ENCODE measurements around the gene HMGXB3.

HMGXB3 gene

GRCh38 chr5:150070821-150071220 lies 70.3 kb downstream of the HMGXB3 start:
- no peak for TF ChIP-seq JUND (IDR thresholded peaks at IDR 0.05; ENCODE audit: low read depth)
- in situ Hi-C loops (cut with HindIII; ENCODE audit: low pct_unique_long_range_greater_than_20kb, low sequenced_read_pairs): no loop called here

GRCh38 chr5:150073086-150073625 lies 72.6 kb downstream of the HMGXB3 start:
- TF ChIP-seq JUND (IDR thresholded peaks at IDR 0.05; ENCODE audit: low read depth): no peak
- no peak for DNase-seq (ENCODE audit: low read depth in 1 of 2, low spot score in 1 of 2)
- in situ Hi-C loops (cut with HindIII; ENCODE audit: low pct_unique_long_range_greater_than_20kb, low sequenced_read_pairs): no loop called here

More at GRCh38 chr5:150070821-150071220, 70.3 kb downstream of the HMGXB3 start:
- DNase-seq (ENCODE audit: low read depth in 1 of 2, low spot score in 1 of 2): no peak

GRCh38 chr5:150073677-150074076 lies 73.1 kb downstream of the HMGXB3 start:
- in situ Hi-C loops (cut with HindIII; ENCODE audit: low pct_unique_long_range_greater_than_20kb, low sequenced_read_pairs): no loop called here
- no peak for TF ChIP-seq JUND (IDR thresholded peaks at IDR 0.05; ENCODE audit: low read depth)
- DNase-seq (ENCODE audit: low read depth in 1 of 2, low spot score in 1 of 2): no peak

GRCh38 chr5:150075233-150075632 lies 74.7 kb downstream of the HMGXB3 start:
- in situ Hi-C loops (cut with HindIII; ENCODE audit: low pct_unique_long_range_greater_than_20kb, low sequenced_read_pairs): no loop called here
- no peak for TF ChIP-seq JUND (IDR thresholded peaks at IDR 0.05; ENCODE audit: low read depth)
- no peak for DNase-seq (ENCODE audit: low read depth in 1 of 2, low spot score in 1 of 2)

- in situ Hi-C loops (cut with HindIII; ENCODE audit: low pct_unique_long_range_greater_than_20kb, low sequenced_read_pairs): no loop called here
- no peak for DNase-seq (ENCODE audit: low read depth in 1 of 2, low spot score in 1 of 2)
Observed at GRCh38 chr5:150075806-150076205, 75.3 kb downstream of the HMGXB3 start.

GRCh38 chr5:150077060-150077459 lies 76.5 kb downstream of the HMGXB3 start:
- DNase-seq (ENCODE audit: low read depth in 1 of 2, low spot score in 1 of 2): no peak
- no peak for TF ChIP-seq JUND (IDR thresholded peaks at IDR 0.05; ENCODE audit: low read depth)
- in situ Hi-C loops (cut with HindIII; ENCODE audit: low pct_unique_long_range_greater_than_20kb, low sequenced_read_pairs): no loop called here

More at GRCh38 chr5:150075806-150076205, 75.3 kb downstream of the HMGXB3 start:
- TF ChIP-seq JUND (IDR thresholded peaks at IDR 0.05; ENCODE audit: low read depth): no peak

GRCh38 chr5:150077996-150078801 lies 77.7 kb downstream of the HMGXB3 start:
- no peak for TF ChIP-seq JUND (IDR thresholded peaks at IDR 0.05; ENCODE audit: low read depth)
- in situ Hi-C loops (cut with HindIII; ENCODE audit: low pct_unique_long_range_greater_than_20kb, low sequenced_read_pairs): no loop called here
- DNase-seq (ENCODE audit: low read depth in 1 of 2, low spot score in 1 of 2): no peak

- TF ChIP-seq JUND (IDR thresholded peaks at IDR 0.05; ENCODE audit: low read depth): no peak
- no peak for DNase-seq (ENCODE audit: low read depth in 1 of 2, low spot score in 1 of 2)
- in situ Hi-C loops (cut with HindIII; ENCODE audit: low pct_unique_long_range_greater_than_20kb, low sequenced_read_pairs): no loop called here
Observed at GRCh38 chr5:150078802-150079689, 78.5 kb downstream of the HMGXB3 start.

GRCh38 chr5:150079909-150080461 lies 79.4 kb downstream of the HMGXB3 start:
- in situ Hi-C loops (cut with HindIII; ENCODE audit: low pct_unique_long_range_greater_than_20kb, low sequenced_read_pairs): no loop called here
- TF ChIP-seq JUND (IDR thresholded peaks at IDR 0.05; ENCODE audit: low read depth): no peak
- no peak for DNase-seq (ENCODE audit: low read depth in 1 of 2, low spot score in 1 of 2)

GRCh38 chr5:150080696-150081435 lies 80.3 kb downstream of the HMGXB3 start:
- in situ Hi-C loops (cut with HindIII; ENCODE audit: low pct_unique_long_range_greater_than_20kb, low sequenced_read_pairs): no loop called here
- no peak for TF ChIP-seq JUND (IDR thresholded peaks at IDR 0.05; ENCODE audit: low read depth)
- no peak for DNase-seq (ENCODE audit: low read depth in 1 of 2, low spot score in 1 of 2)

- in situ Hi-C loops (cut with HindIII; ENCODE audit: low pct_unique_long_range_greater_than_20kb, low sequenced_read_pairs): no loop called here
- no peak for TF ChIP-seq JUND (IDR thresholded peaks at IDR 0.05; ENCODE audit: low read depth)
- DNase-seq (ENCODE audit: low read depth in 1 of 2, low spot score in 1 of 2): no peak
Observed at GRCh38 chr5:150081541-150082283, 81.2 kb downstream of the HMGXB3 start.

Data from T47D (cell line).